SW480 (cell line): Measurements from ENCODE around the gene NECTIN3.
A peak's percentile ranks its signal among the peaks of the same experiment; 100 is the strongest.

ENCODE experiments used
- DNase-seq: peaks from one replicate; pipeline ENCODE4 v3.0.0-alpha.2; 2016; ENCODE audit warnings: low spot score

The NECTIN3 gene

GRCh38 chr3:111210003-111210711, 138.5 kb downstream of the NECTIN3 start:
- DNase-seq: peak; percentile 4

GRCh38 chr3:111210866-111211564, 139.4 kb downstream of the NECTIN3 start:
- DNase-seq: no peak

- no peak for DNase-seq
Measured at GRCh38 chr3:111212511-111212910, 140.9 kb downstream of the NECTIN3 start.

- DNase-seq: no peak
Measured at GRCh38 chr3:111215481-111215880, 143.9 kb downstream of the NECTIN3 start.

- no peak for DNase-seq
Measured at GRCh38 chr3:111218615-111219014, 147.0 kb downstream of the NECTIN3 start.

GRCh38 chr3:111227216-111227615, 155.6 kb downstream of the NECTIN3 start:
- no peak for DNase-seq

- DNase-seq: no peak
Measured at GRCh38 chr3:111229301-111229700, 157.7 kb downstream of the NECTIN3 start.

GRCh38 chr3:111236836-111237713, 165.5 kb downstream of the NECTIN3 start:
- DNase-seq: no peak

GRCh38 chr3:111237946-111238345, 166.3 kb downstream of the NECTIN3 start:
- no peak for DNase-seq

- no peak for DNase-seq
Measured at GRCh38 chr3:111238885-111239284, 167.3 kb downstream of the NECTIN3 start.

GRCh38 chr3:111241960-111242359, 170.3 kb downstream of the NECTIN3 start:
- DNase-seq: no peak
